HG03520 (cell line): ENCODE measurements around the gene CDKN1C.

Source experiments
- ATAC-seq: cut with Tn5 transposase; IDR thresholded peaks from one replicate; pipeline ENCODE4 v1.9.1; 2021; ENCODE audit warnings: mild to moderate bottlenecking, moderate library complexity; ENCODE audit not compliant: unreplicated experiment

CDKN1C gene

GRCh38 chr11:2870460-2870859, 15.1 kb downstream of the CDKN1C start:
- ATAC-seq, result no peak

GRCh38 chr11:2869561-2870427, 15.8 kb downstream of the CDKN1C start:
- no peak for ATAC-seq

GRCh38 chr11:2869134-2869526, 16.4 kb downstream of the CDKN1C start:
- ATAC-seq, result no peak

GRCh38 chr11:2868506-2869133, 17.0 kb downstream of the CDKN1C start:
- no peak for ATAC-seq

GRCh38 chr11:2867722-2868505, 17.7 kb downstream of the CDKN1C start:
- no peak for ATAC-seq

GRCh38 chr11:2867142-2867541, 18.4 kb downstream of the CDKN1C start:
- ATAC-seq, result no peak

GRCh38 chr11:2865922-2866577, 19.5 kb downstream of the CDKN1C start:
- no peak for ATAC-seq

GRCh38 chr11:2864901-2865300, 20.7 kb downstream of the CDKN1C start:
- ATAC-seq, result no peak

- ATAC-seq, result no peak
These were observed 22.3 kb downstream of the CDKN1C start for GRCh38 chr11:2863276-2863618.

GRCh38 chr11:2862395-2863275, 22.9 kb downstream of the CDKN1C start:
- ATAC-seq, result no peak

- no peak for ATAC-seq
These were observed 24.9 kb downstream of the CDKN1C start for GRCh38 chr11:2860636-2861035.

- no peak for ATAC-seq
These were observed 25.9 kb downstream of the CDKN1C start for GRCh38 chr11:2859699-2860037.

- no peak for ATAC-seq
These were observed 26.4 kb downstream of the CDKN1C start for GRCh38 chr11:2858995-2859698.

- ATAC-seq, result no peak
These were observed 27.7 kb downstream of the CDKN1C start for GRCh38 chr11:2857918-2858317.

- no peak for ATAC-seq
These were observed 28.3 kb downstream of the CDKN1C start for GRCh38 chr11:2857276-2857675.

GRCh38 chr11:2855162-2855561, 30.4 kb downstream of the CDKN1C start:
- ATAC-seq, result no peak

GRCh38 chr11:2853997-2854560, 31.5 kb downstream of the CDKN1C start:
- no peak for ATAC-seq

- ATAC-seq, result no peak
These were observed 32.2 kb downstream of the CDKN1C start for GRCh38 chr11:2853401-2853800.

GRCh38 chr11:2849994-2850770, 35.4 kb downstream of the CDKN1C start:
- no peak for ATAC-seq
